ENCODE measurements around the gene UFC1. TPM values are rescaled to one million over a fixed set of nuclear protein-coding genes. Genes with fewer than 3 reads are reported as not detected.
A peak's percentile ranks its signal among the peaks of the same experiment; 100 is the strongest.

Gene UFC1
- polyA plus RNA-seq, 1 donor (not counting 4 experiments of a cell fraction or from before 2014, with no cell fraction given) = 86.4 TPM

DNA sequence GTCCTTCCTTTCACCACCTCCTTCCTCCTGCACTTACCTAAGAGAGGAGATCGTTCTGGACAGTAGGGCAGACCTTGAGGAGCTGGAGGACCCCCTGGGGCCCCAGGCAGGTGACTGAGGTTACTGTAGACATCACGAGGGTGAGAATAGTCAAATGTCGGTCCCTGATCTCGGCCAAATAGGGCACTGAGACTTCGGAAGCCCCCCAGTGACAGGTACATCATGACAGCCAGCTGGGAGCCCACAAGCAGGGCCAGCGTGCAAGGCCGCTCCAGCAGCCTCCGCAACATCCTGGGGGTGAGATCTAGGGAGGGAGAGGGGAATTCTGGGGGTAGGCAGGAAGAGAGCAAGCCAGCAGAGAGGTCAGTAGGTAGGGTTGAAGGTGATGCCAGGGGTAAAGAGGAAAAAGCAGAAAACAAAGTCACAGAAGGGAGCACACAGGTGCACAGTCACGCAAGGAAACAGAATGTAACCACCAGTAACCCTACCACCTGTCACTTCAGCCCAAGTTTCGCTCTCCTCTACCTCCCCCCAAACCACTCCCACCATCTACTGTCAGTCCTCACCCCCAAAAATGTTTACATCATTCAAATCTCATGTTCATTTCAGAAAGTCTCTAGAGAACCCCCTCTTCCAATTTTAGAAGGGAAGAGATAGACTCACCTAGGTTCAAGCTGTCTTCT lies 22.1 kb downstream of the UFC1 start:
- no peak overlapping the region for H2AFZ ChIP-seq (ENCODE audit: control insufficient read depth, low read length)
- no peaks in the 10 kb centered on the region for H3K27me3 ChIP-seq (ENCODE audit: control insufficient read depth, extremely low read depth, insufficient read depth, low read length)
- peaks cover 16% of the 10 kb centered on the region for H3K79me2 ChIP-seq (ENCODE audit: control insufficient read depth, insufficient read depth, low read length)
- H3K9me3 ChIP-seq (ENCODE audit: control insufficient read depth, low read depth, low read length) = no peaks in the 10 kb centered on the region
- H3K9ac ChIP-seq (ENCODE audit: control insufficient read depth, extremely low read depth, insufficient read depth, low read length) = peak overlapping the region; percentile 95
- H3K4me3 ChIP-seq (ENCODE audit: control insufficient read depth in 2 of 3, extremely low read depth in 1 of 3, insufficient read depth in 2 of 3, low read depth in 1 of 3, low read length in 3 of 3) = peak overlapping the region; percentile 87 to 93 (median 93)
- H4K20me1 ChIP-seq (ENCODE audit: control insufficient read depth, extremely low read depth, insufficient read depth, low read length) = no peaks in the 10 kb centered on the region
- H3K36me3 ChIP-seq (ENCODE audit: control insufficient read depth in 2 of 2, extremely low read depth in 1 of 2, insufficient read depth in 2 of 2, low read length in 2 of 2) = peaks cover 18 to 29% of the 10 kb centered on the region in 2 experiments
- peaks cover 13% of the 10 kb centered on the region for H3K4me1 ChIP-seq (ENCODE audit: control insufficient read depth, extremely low read depth, insufficient read depth, low read length)
- H3K27ac ChIP-seq (ENCODE audit: control insufficient read depth, insufficient read depth, low read length) = peak overlapping the region; percentile 92
- FAIRE-seq (no peak), DNase-seq (ENCODE audit: low read depth, low spot score) (no peak)
- H3K9me1 ChIP-seq (ENCODE audit: control insufficient read depth, extremely low read depth, insufficient read depth, low read length) = no peaks in the 10 kb centered on the region
- peak overlapping the region; percentile 99 for H3K4me2 ChIP-seq (ENCODE audit: control insufficient read depth, extremely low read depth, insufficient read depth, low read depth, low read length)
- TF ChIP-seq, protein P1, sequence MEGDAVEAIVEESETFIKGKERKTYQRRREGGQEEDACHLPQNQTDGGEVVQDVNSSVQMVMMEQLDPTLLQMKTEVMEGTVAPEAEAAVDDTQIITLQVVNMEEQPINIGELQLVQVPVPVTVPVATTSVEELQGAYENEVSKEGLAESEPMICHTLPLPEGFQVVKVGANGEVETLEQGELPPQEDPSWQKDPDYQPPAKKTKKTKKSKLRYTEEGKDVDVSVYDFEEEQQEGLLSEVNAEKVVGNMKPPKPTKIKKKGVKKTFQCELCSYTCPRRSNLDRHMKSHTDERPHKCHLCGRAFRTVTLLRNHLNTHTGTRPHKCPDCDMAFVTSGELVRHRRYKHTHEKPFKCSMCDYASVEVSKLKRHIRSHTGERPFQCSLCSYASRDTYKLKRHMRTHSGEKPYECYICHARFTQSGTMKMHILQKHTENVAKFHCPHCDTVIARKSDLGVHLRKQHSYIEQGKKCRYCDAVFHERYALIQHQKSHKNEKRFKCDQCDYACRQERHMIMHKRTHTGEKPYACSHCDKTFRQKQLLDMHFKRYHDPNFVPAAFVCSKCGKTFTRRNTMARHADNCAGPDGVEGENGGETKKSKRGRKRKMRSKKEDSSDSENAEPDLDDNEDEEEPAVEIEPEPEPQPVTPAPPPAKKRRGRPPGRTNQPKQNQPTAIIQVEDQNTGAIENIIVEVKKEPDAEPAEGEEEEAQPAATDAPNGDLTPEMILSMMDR (optimal IDR thresholded peaks at IDR 0.05 in 1 of 3, IDR thresholded peaks at IDR 0.05 in 1 of 3, conservative IDR thresholded peaks at IDR 0.05 in 1 of 3; ENCODE audit: extremely low read depth in 1 of 3, insufficient read depth in 2 of 3, low read length in 3 of 3) = no peak
- no peak for TF ChIP-seq EZH2 (IDR thresholded peaks at IDR 0.05; ENCODE audit: low read length)
- dilution Hi-C loops (cut with MboI; ENCODE audit: extremely low pct_ligation_motif_present, low sequenced_read_pairs) = no loop called here

DNA sequence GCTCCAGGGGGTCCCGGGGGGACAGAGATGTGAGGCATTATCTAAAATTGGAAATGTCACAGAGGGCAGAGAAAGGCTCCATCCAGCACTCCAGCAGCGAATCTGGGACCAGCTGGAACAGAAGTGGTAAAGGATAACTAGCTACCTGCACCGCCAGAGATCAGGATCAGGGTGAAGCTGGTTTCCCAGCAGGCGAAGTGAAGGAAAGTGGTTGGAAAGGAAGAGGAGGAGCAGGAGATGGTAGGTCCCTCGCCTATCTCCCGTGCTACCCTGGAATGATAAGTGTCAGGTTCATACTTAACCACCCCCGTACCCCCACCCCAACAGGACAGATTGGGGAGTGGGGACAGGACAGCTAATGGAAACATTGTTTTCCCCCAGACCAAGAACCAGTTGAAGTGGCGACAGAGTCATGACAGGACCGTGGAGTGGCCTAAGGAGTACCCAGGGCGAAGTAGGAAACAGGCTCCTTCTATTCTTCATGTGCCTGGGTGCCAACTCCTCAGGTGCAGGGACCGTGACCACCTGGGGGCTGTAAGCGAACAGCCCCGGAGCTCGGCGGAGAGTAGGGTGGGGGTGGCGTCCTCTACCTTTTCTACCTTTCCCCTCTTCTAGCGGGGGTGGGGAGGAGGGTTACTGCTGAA lies 22.8 kb downstream of the UFC1 start:
- Histone ChIP-seq H3K4me2 (ENCODE audit: control insufficient read depth, extremely low read depth, insufficient read depth, low read depth, low read length) (peak overlapping the region; percentile 99), H3K27me3 (ENCODE audit: control insufficient read depth, extremely low read depth, insufficient read depth, low read length) (no peaks in the 10 kb centered on the region), H3K36me3 (ENCODE audit: control insufficient read depth in 2 of 2, extremely low read depth in 1 of 2, insufficient read depth in 2 of 2, low read length in 2 of 2) (peaks cover 16 to 23% of the 10 kb centered on the region in 2 experiments), H3K79me2 (ENCODE audit: control insufficient read depth, insufficient read depth, low read length) (peaks cover 16% of the 10 kb centered on the region), H4K20me1 (ENCODE audit: control insufficient read depth, extremely low read depth, insufficient read depth, low read length) (no peaks in the 10 kb centered on the region), H3K27ac (ENCODE audit: control insufficient read depth, insufficient read depth, low read length) (peak overlapping the region; percentile 92), H3K4me3 (ENCODE audit: control insufficient read depth in 2 of 3, extremely low read depth in 1 of 3, insufficient read depth in 2 of 3, low read depth in 1 of 3, low read length in 3 of 3) (peak overlapping the region; percentile 87 to 93 (median 93)), H3K9me3 (ENCODE audit: control insufficient read depth, low read depth, low read length) (no peaks in the 10 kb centered on the region), H3K4me1 (ENCODE audit: control insufficient read depth, extremely low read depth, insufficient read depth, low read length) (peaks cover 13% of the 10 kb centered on the region), H3K9me1 (ENCODE audit: control insufficient read depth, extremely low read depth, insufficient read depth, low read length) (no peaks in the 10 kb centered on the region), H3K9ac (ENCODE audit: control insufficient read depth, extremely low read depth, insufficient read depth, low read length) (peak overlapping the region; percentile 95), H2AFZ (ENCODE audit: control insufficient read depth, low read length) (peak overlapping the region; percentile 100)
- dilution Hi-C loops (cut with MboI; ENCODE audit: extremely low pct_ligation_motif_present, low sequenced_read_pairs) = no loop called here
- no peak for TF ChIP-seq EZH2 (IDR thresholded peaks at IDR 0.05; ENCODE audit: low read length)
- TF ChIP-seq, protein P1 (optimal IDR thresholded peaks at IDR 0.05 in 1 of 3, IDR thresholded peaks at IDR 0.05 in 1 of 3, conservative IDR thresholded peaks at IDR 0.05 in 1 of 3; ENCODE audit: extremely low read depth in 1 of 3, insufficient read depth in 2 of 3, low read length in 3 of 3) = no peak
- no peak for FAIRE-seq
- DNase-seq (ENCODE audit: low read depth, low spot score) = no peak

Data from keratinocyte (primary cell).